GM12878 (cell line): Measurements from ENCODE around the gene OR10G8. TPM values are rescaled to one million over a fixed set of nuclear protein-coding genes. Genes with fewer than 3 reads are reported as not detected.

Source experiments
- ATAC-seq: fragments of 200-7000 bp; cut with Tn5 transposase; 3 replicates; pipeline ENCODE4 v1.9.1; 2020; ENCODE audit warnings: mild to moderate bottlenecking, moderate library complexity
- BruUV-seq: library from RNA; stranded (reverse); fragments of 400-500 nt; replicated peaks from 2 replicates; lab custom pipeline; 2021; lab: Mats Ljungman, UMichigan
- CTCF ChIA-PET: fragments of 300-600 bp; sonication (Branson Sonifier 250); formaldehyde crosslinking; extraction: SDS; loops from one replicate; lab custom pipeline; 2021; ENCODE audit warnings: inconsistent platforms; lab: Yijun Ruan, JAX
- POLR2A ChIA-PET: fragments of 350-600 bp; formaldehyde crosslinking; extraction: SDS; loops from one replicate; lab custom pipeline; 2021; ENCODE audit warnings: inconsistent platforms; lab: Charles Lee
- RAD21 ChIA-PET: fragments of 300-600 bp; sonication (Branson Sonifier 250); formaldehyde crosslinking; loops from one replicate; lab custom pipeline; 2023; ENCODE audit warnings: antibody characterized with exemption; ENCODE audit not compliant: unreplicated experiment; lab: Charles Lee
- SMC1A ChIA-PET: fragments of 300-600 bp; sonication (Branson Sonifier 250); formaldehyde crosslinking; loops from one replicate; lab custom pipeline; 2023; ENCODE audit not compliant: unreplicated experiment, uncharacterized antibody; lab: Charles Lee
- DNase-seq: peaks from one replicate; pipeline ENCODE4 v3.0.0-alpha.2; 2011; ENCODE audit warnings: low read depth, low spot score
- FAIRE-seq: peaks from 3 replicates; lab custom pipeline; 2011; peaks lifted over from hg19 to GRCh38; lab: Jason Lieb, UNC
- H2AFZ ChIP-seq: 2 replicates; pipeline ENCODE4 v1.6.0; 2011; ENCODE audit warnings: low read depth, low read length, control low read depth; ENCODE audit not compliant: control insufficient read depth
- H3K27ac ChIP-seq: 2 replicates; pipeline ENCODE4 v1.5.1; 2011; ENCODE audit warnings: control low read depth; ENCODE audit not compliant: control insufficient read depth, insufficient read depth
- H3K27me3 ChIP-seq, 2 experiments: replicated peaks in 1 of 2; 2 replicates each; pipeline versions ENCODE4 v1.6.0 to v1.6.1; 2011; ENCODE audit warnings: low read length in 1 of 2; ENCODE audit not compliant: control insufficient read depth in 2 of 2, insufficient read depth in 2 of 2
- H3K36me3 ChIP-seq, 2 experiments: 2 replicates each; pipeline ENCODE4 v1.5.1; 2011; ENCODE audit warnings: low read length in 1 of 2; ENCODE audit not compliant: control insufficient read depth in 2 of 2, insufficient read depth in 2 of 2
- H3K4me1 ChIP-seq: 2 replicates; pipeline ENCODE4 v1.6.1; 2011; ENCODE audit warnings: mild to moderate bottlenecking, low read length, moderate library complexity, mixed read lengths; ENCODE audit not compliant: control insufficient read depth, insufficient read depth
- H3K4me2 ChIP-seq: 2 replicates; pipeline ENCODE4 v1.6.0; 2011; ENCODE audit warnings: control low read depth; ENCODE audit not compliant: control insufficient read depth, insufficient read depth
- H3K4me3 ChIP-seq: fragments of 200-600 bp; sonication (generic); 2 replicates; pipeline ENCODE4 v1.5.1; 2016
- H3K79me2 ChIP-seq: 2 replicates; pipeline ENCODE4 v1.6.0; 2011; ENCODE audit warnings: low read length; ENCODE audit not compliant: control insufficient read depth, insufficient read depth
- H3K9ac ChIP-seq: 2 replicates; pipeline ENCODE4 v1.8.0; 2011; ENCODE audit warnings: low read length, control low read depth, mixed read lengths; ENCODE audit not compliant: control insufficient read depth, insufficient read depth
- H3K9me3 ChIP-seq: replicated peaks from 3 replicates; pipeline ENCODE4 v1.5.1; 2011; ENCODE audit warnings: mild to moderate bottlenecking, low read length; ENCODE audit not compliant: control insufficient read depth, insufficient read depth
- H4K20me1 ChIP-seq: 2 replicates; pipeline ENCODE4 v1.6.0; 2011; ENCODE audit not compliant: control insufficient read depth, insufficient read depth
- CBX5 ChIP-seq: sonication (generic); IDR thresholded peaks from 2 replicates; pipeline ENCODE4 v1.6.1; 2016; ENCODE audit warnings: low read depth, moderate library complexity, mild to moderate bottlenecking, inconsistent platforms
- GABPA ChIP-seq: IDR thresholded peaks from 2 replicates; pipeline ENCODE4 v1.6.1; 2014; ENCODE audit warnings: antibody characterized with exemption, low read depth, mild to moderate bottlenecking, inconsistent platforms
- POLR2AphosphoS2 ChIP-seq: IDR thresholded peaks from 2 replicates; pipeline ENCODE4 v1.6.1; 2011; ENCODE audit warnings: low read depth, mild to moderate bottlenecking, low read length, improper control_type of control experiment, moderate library complexity
- WGBS: methylation state at CpG from one replicate; pipeline ENCODE4 v1.1.6; 2016; ENCODE audit warnings: low lambda C conversion rate; ENCODE audit not compliant: insufficient replicate concordance, insufficient coverage; ENCODE audit errors: missing lambda C conversion rate; 5-methylcytosine and 5-hydroxymethylcytosine counted together
- in situ Hi-C: fragments of 300-500 bp; cut with MboI; formaldehyde crosslinking; loops from 9 replicates; pipeline ENCODE4 v1.14.3; 2018; ENCODE audit warnings: mixed read lengths
- intact Hi-C: fragments of 100-400 bp; cut with micrococcal nuclease; formaldehyde crosslinking; loops from one replicate; pipeline ENCODE4 v1.14.2; 2022; ENCODE audit not compliant: unreplicated experiment
- polyA plus RNA-seq, 11 experiments: library from polyadenylated mRNA; depleted of rRNA in 4 of 11; unstranded in 6 of 11; stranded (reverse) in 5 of 11; fragments of >200 nt; fragmentation: Nextera tagmentation in 4 of 11; fragmentation: Illumina TruSeq in 1 of 11; extraction: Ambion mirVana in 4 of 11; extraction: Trizol in 1 of 11; gene quantifications; 1 replicate in 1 of 11; 2 replicates in 10 of 11; pipeline versions ENCODE4 v1.2.1 to v1.2.3, GENCODE V29; 2011 to 2016; ENCODE audit warnings: inconsistent platforms in 2 of 11, missing spikeins in 2 of 11, low read depth in 1 of 11
- total RNA-seq, 4 experiments: library from RNA; depleted of rRNA in 3 of 4; stranded (reverse); fragments of >200 nt in 3 of 4; fragmentation: Illumina TruSeq in 1 of 4; extraction: Trizol in 1 of 4; gene quantifications; 2 replicates each; pipeline versions ENCODE4 v1.2.1 to v1.2.3, GENCODE V29; 2013 to 2021

Gene OR10G8
- total and polyA plus RNA-seq, 10 of the 15 experiments (the other 5 are each of a cell fraction or from before 2014, with no cell fraction given): not detected

- ATAC-seq (no peak), FAIRE-seq (no peak), DNase-seq (no peak)
- H3K27me3 ChIP-seq: peaks cover 2% of the 10 kb centered on the region in 2 experiments; a peak in 2 of 4 replicates
- no peak overlapping the region for H3K4me2 ChIP-seq
- H3K9ac ChIP-seq: no peak overlapping the region
- no peaks in the 10 kb centered on the region for H3K79me2 ChIP-seq
- no TSS peak for BruUV-seq
- H2AFZ ChIP-seq: no peak overlapping the region
- ChIA-PET RAD21 (no interaction called here), POLR2A (no interaction called here), SMC1A (no interaction called here), CTCF (no interaction called here)
- H3K36me3 ChIP-seq: no peaks in the 10 kb centered on the region
- peaks cover 7% of the 10 kb centered on the region; the same call in 1 of the 2 replicates for H3K4me1 ChIP-seq
- no peak overlapping the region for H3K4me3 ChIP-seq
- no peaks in the 10 kb centered on the region for H3K9me3 ChIP-seq
- in situ Hi-C loops: loop anchor here (10.0 kb wide), 1 partner anchor 505 kb away; no protein-coding TSS in a partner anchor
- intact Hi-C loops: no loop called here
- 45% methylated on average over 8 of the region's 8 CpGs for WGBS
- no peak overlapping the region for H3K27ac ChIP-seq
- no peaks in the 10 kb centered on the region for H4K20me1 ChIP-seq
- TF ChIP-seq CBX5: no peak
- TF ChIP-seq GABPA: no peak
- TF ChIP-seq POLR2AphosphoS2: no peak
These were observed 53.2 kb downstream of the OR10G8 start for GRCh38 chr11:124079631-124080326.

Other genes with a start within 250 kb of the OR10G8 start
Only the 7 nearest of the 14 such genes appear.
- gene OR4D5, start 87.2 kb upstream of the OR10G8 start, total RNA-seq (2014; rRNA removed): not detected in 2 replicates
- not detected in 2 replicates for gene OR4D5, start 87.2 kb upstream of the OR10G8 start, total RNA-seq (2014; rRNA removed; fragmentation: Illumina TruSeq; extraction: Trizol)
- not detected in 2 replicates for gene OR4D5, start 87.2 kb upstream of the OR10G8 start, total RNA-seq (2021)
- not detected in 2 replicates for gene OR4D5, start 87.2 kb upstream of the OR10G8 start, polyA plus RNA-seq (2011; rRNA removed)
- gene OR4D5, start 87.2 kb upstream of the OR10G8 start, polyA plus RNA-seq (2014; fragmentation: Illumina TruSeq; extraction: Trizol): not detected in 2 replicates
- gene OR4D5, start 87.2 kb upstream of the OR10G8 start, polyA plus RNA-seq (2014; fragmentation: Nextera tagmentation; extraction: Ambion mirVana): not detected
- gene OR4D5, start 87.2 kb upstream of the OR10G8 start, polyA plus RNA-seq (2014; rRNA removed): not detected in 2 replicates
- gene OR4D5, start 87.2 kb upstream of the OR10G8 start, polyA plus RNA-seq (2016; fragmentation: Nextera tagmentation; extraction: Ambion mirVana): not detected
- not detected in 2 replicates for gene OR6T1, start 83.0 kb upstream of the OR10G8 start, total RNA-seq (2014; rRNA removed)
- gene OR6T1, start 83.0 kb upstream of the OR10G8 start, total RNA-seq (2014; rRNA removed; fragmentation: Illumina TruSeq; extraction: Trizol): not detected in 2 replicates
- gene OR6T1, start 83.0 kb upstream of the OR10G8 start, total RNA-seq (2021): not detected in 2 replicates
- not detected in 2 replicates for gene OR6T1, start 83.0 kb upstream of the OR10G8 start, polyA plus RNA-seq (2011; rRNA removed)
- gene OR6T1, start 83.0 kb upstream of the OR10G8 start, polyA plus RNA-seq (2014; fragmentation: Illumina TruSeq; extraction: Trizol): not detected in 2 replicates
- gene OR6T1, start 83.0 kb upstream of the OR10G8 start, polyA plus RNA-seq (2014; fragmentation: Nextera tagmentation; extraction: Ambion mirVana): not detected
- gene OR6T1, start 83.0 kb upstream of the OR10G8 start, polyA plus RNA-seq (2014; rRNA removed): not detected in 2 replicates
- gene OR6T1, start 83.0 kb upstream of the OR10G8 start, polyA plus RNA-seq (2016; fragmentation: Nextera tagmentation; extraction: Ambion mirVana): not detected
- gene OR10S1, start 49.0 kb upstream of the OR10G8 start, total RNA-seq (2014; rRNA removed): not detected in 2 replicates
- gene OR10S1, start 49.0 kb upstream of the OR10G8 start, total RNA-seq (2014; rRNA removed; fragmentation: Illumina TruSeq; extraction: Trizol): not detected in 2 replicates
- gene OR10S1, start 49.0 kb upstream of the OR10G8 start, total RNA-seq (2021): not detected in 2 replicates
- gene OR10S1, start 49.0 kb upstream of the OR10G8 start, polyA plus RNA-seq (2011; rRNA removed): not detected in 2 replicates
- gene OR10S1, start 49.0 kb upstream of the OR10G8 start, polyA plus RNA-seq (2014; fragmentation: Illumina TruSeq; extraction: Trizol): not detected in 2 replicates
- gene OR10S1, start 49.0 kb upstream of the OR10G8 start, polyA plus RNA-seq (2014; fragmentation: Nextera tagmentation; extraction: Ambion mirVana): not detected
- not detected in 2 replicates for gene OR10S1, start 49.0 kb upstream of the OR10G8 start, polyA plus RNA-seq (2014; rRNA removed)
- gene OR10S1, start 49.0 kb upstream of the OR10G8 start, polyA plus RNA-seq (2016; fragmentation: Nextera tagmentation; extraction: Ambion mirVana): not detected
- not detected in 2 replicates for gene OR10G6, start 31.6 kb upstream of the OR10G8 start, total RNA-seq (2014; rRNA removed)
- gene OR10G6, start 31.6 kb upstream of the OR10G8 start, total RNA-seq (2014; rRNA removed; fragmentation: Illumina TruSeq; extraction: Trizol): not detected in 2 replicates
- gene OR10G6, start 31.6 kb upstream of the OR10G8 start, total RNA-seq (2021): not detected in 2 replicates
- not detected in 2 replicates for gene OR10G6, start 31.6 kb upstream of the OR10G8 start, polyA plus RNA-seq (2011; rRNA removed)
- not detected in 2 replicates for gene OR10G6, start 31.6 kb upstream of the OR10G8 start, polyA plus RNA-seq (2014; fragmentation: Illumina TruSeq; extraction: Trizol)
- not detected for gene OR10G6, start 31.6 kb upstream of the OR10G8 start, polyA plus RNA-seq (2014; fragmentation: Nextera tagmentation; extraction: Ambion mirVana)
- not detected in 2 replicates for gene OR10G6, start 31.6 kb upstream of the OR10G8 start, polyA plus RNA-seq (2014; rRNA removed)
- not detected for gene OR10G6, start 31.6 kb upstream of the OR10G8 start, polyA plus RNA-seq (2016; fragmentation: Nextera tagmentation; extraction: Ambion mirVana)
- gene OR10G4, start 13.8 kb upstream of the OR10G8 start, total RNA-seq (2014; rRNA removed): not detected in 2 replicates
- not detected in 2 replicates for gene OR10G4, start 13.8 kb upstream of the OR10G8 start, total RNA-seq (2014; rRNA removed; fragmentation: Illumina TruSeq; extraction: Trizol)
- not detected in 2 replicates for gene OR10G4, start 13.8 kb upstream of the OR10G8 start, total RNA-seq (2021)
- not detected in 2 replicates for gene OR10G4, start 13.8 kb upstream of the OR10G8 start, polyA plus RNA-seq (2011; rRNA removed)
- gene OR10G4, start 13.8 kb upstream of the OR10G8 start, polyA plus RNA-seq (2014; fragmentation: Illumina TruSeq; extraction: Trizol): not detected in 2 replicates
- gene OR10G4, start 13.8 kb upstream of the OR10G8 start, polyA plus RNA-seq (2014; fragmentation: Nextera tagmentation; extraction: Ambion mirVana): not detected
- not detected in 2 replicates for gene OR10G4, start 13.8 kb upstream of the OR10G8 start, polyA plus RNA-seq (2014; rRNA removed)
- not detected for gene OR10G4, start 13.8 kb upstream of the OR10G8 start, polyA plus RNA-seq (2016; fragmentation: Nextera tagmentation; extraction: Ambion mirVana)
- gene OR10G9, start 3.8 kb upstream of the OR10G8 start, total RNA-seq (2014; rRNA removed): not detected in 2 replicates
- not detected in 2 replicates for gene OR10G9, start 3.8 kb upstream of the OR10G8 start, total RNA-seq (2014; rRNA removed; fragmentation: Illumina TruSeq; extraction: Trizol)
- gene OR10G9, start 3.8 kb upstream of the OR10G8 start, total RNA-seq (2021): not detected in 2 replicates
- not detected in 2 replicates for gene OR10G9, start 3.8 kb upstream of the OR10G8 start, polyA plus RNA-seq (2011; rRNA removed)
- gene OR10G9, start 3.8 kb upstream of the OR10G8 start, polyA plus RNA-seq (2014; fragmentation: Illumina TruSeq; extraction: Trizol): not detected in 2 replicates
- gene OR10G9, start 3.8 kb upstream of the OR10G8 start, polyA plus RNA-seq (2014; fragmentation: Nextera tagmentation; extraction: Ambion mirVana): not detected
- not detected in 2 replicates for gene OR10G9, start 3.8 kb upstream of the OR10G8 start, polyA plus RNA-seq (2014; rRNA removed)
- gene OR10G9, start 3.8 kb upstream of the OR10G8 start, polyA plus RNA-seq (2016; fragmentation: Nextera tagmentation; extraction: Ambion mirVana): not detected
- gene OR10G7, start 14.5 kb downstream of the OR10G8 start, total RNA-seq (2014; rRNA removed): not detected in 2 replicates
- gene OR10G7, start 14.5 kb downstream of the OR10G8 start, total RNA-seq (2014; rRNA removed; fragmentation: Illumina TruSeq; extraction: Trizol): not detected in 2 replicates
- not detected in 2 replicates for gene OR10G7, start 14.5 kb downstream of the OR10G8 start, total RNA-seq (2021)
- gene OR10G7, start 14.5 kb downstream of the OR10G8 start, polyA plus RNA-seq (2011; rRNA removed): not detected in 2 replicates
- not detected in 2 replicates for gene OR10G7, start 14.5 kb downstream of the OR10G8 start, polyA plus RNA-seq (2014; fragmentation: Illumina TruSeq; extraction: Trizol)
- not detected for gene OR10G7, start 14.5 kb downstream of the OR10G8 start, polyA plus RNA-seq (2014; fragmentation: Nextera tagmentation; extraction: Ambion mirVana)
- gene OR10G7, start 14.5 kb downstream of the OR10G8 start, polyA plus RNA-seq (2014; rRNA removed): not detected in 2 replicates
- gene OR10G7, start 14.5 kb downstream of the OR10G8 start, polyA plus RNA-seq (2016; fragmentation: Nextera tagmentation; extraction: Ambion mirVana): not detected